GM19043 (cell line): ENCODE measurements around the gene NT5DC1.

ENCODE experiments used
- ATAC-seq: cut with Tn5 transposase; IDR thresholded peaks from one replicate; pipeline ENCODE4 v1.9.1; 2021; ENCODE audit warnings: low read depth; ENCODE audit not compliant: unreplicated experiment

The NT5DC1 gene

DNA sequence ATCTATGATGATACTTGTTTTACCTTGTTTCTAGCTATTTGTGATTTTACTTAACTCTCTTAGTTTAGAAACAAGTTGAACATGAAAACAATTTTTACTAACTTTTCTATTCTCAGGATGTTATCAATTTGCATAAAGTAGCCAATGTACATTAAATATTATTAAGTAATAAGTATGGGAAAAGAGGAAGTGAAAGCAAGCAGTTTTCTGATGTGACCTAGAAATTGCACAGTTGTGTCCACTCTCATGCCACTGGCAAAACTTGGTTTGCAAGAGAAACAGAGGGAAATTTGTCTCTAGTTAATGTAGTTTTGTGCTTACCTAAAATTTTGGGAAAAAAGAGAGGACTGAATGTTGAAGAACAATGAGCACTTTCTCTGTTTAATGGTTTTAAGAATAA is 198.3 kb downstream of the NT5DC1 start:
- peak; percentile 77 for ATAC-seq
